Thoracic aorta (tissue), 2 donors: ENCODE results near the gene CCDC122. TPM values are rescaled to one million over a fixed set of nuclear protein-coding genes. Genes with fewer than 3 reads are reported as not detected.

Source experiments
- ATAC-seq: fragments of 150-250 bp; one replicate; pipeline ENCODE4 v1.8.0; 2017; ENCODE audit warnings: low read depth; ENCODE audit not compliant: insufficient number of reproducible peaks, low FRiP score
- DNase-seq: peaks from one replicate; pipeline ENCODE4 v3.0.0-alpha.2; 2020; ENCODE audit warnings: low spot score
- H3K27ac ChIP-seq, 2 donors: fragments of 200-600 bp; sonication (generic); 1 replicate in 1 of 2; 2 replicates in 1 of 2; pipeline ENCODE4 v1.5.1; 2016; ENCODE audit warnings: mild to moderate bottlenecking in 2 of 2, moderate library complexity in 2 of 2
- H3K27me3 ChIP-seq: fragments of 200-600 bp; sonication (generic); replicated peaks from 2 replicates; pipeline ENCODE4 v1.6.0; 2016; ENCODE audit warnings: mild to moderate bottlenecking; ENCODE audit not compliant: insufficient read depth
- H3K36me3 ChIP-seq: fragments of 200-600 bp; sonication (generic); one replicate; pipeline ENCODE4 v1.5.1; 2016
- H3K4me1 ChIP-seq, 2 donors: fragments of 200-600 bp; sonication (generic); 1 replicate in 1 of 2; 2 replicates in 1 of 2; pipeline versions ENCODE4 v1.5.1 to v1.6.0; 2016; ENCODE audit warnings: low read depth in 2 of 2, mild to moderate bottlenecking in 1 of 2; ENCODE audit not compliant: control insufficient read depth in 1 of 2
- H3K4me3 ChIP-seq: fragments of 200-600 bp; sonication (generic); 2 replicates; pipeline ENCODE4 v1.5.1; 2016; ENCODE audit warnings: mild to moderate bottlenecking
- H3K9me3 ChIP-seq: fragments of 200-600 bp; sonication (generic); 2 replicates; pipeline ENCODE4 v1.5.1; 2016
- total RNA-seq, 2 donors: library from RNA; depleted of rRNA; stranded (reverse); fragments of >200 nt; gene quantifications; one replicate each; pipeline versions ENCODE4 v1.1.0 to v1.2.3, GENCODE V29; 2016
- TF ChIP-seq, protein P1 (sequence below): fragments of 200-600 bp; sonication (generic); IDR thresholded peaks from one replicate; pipeline ENCODE4 v1.5.1; 2019; ENCODE audit warnings: antibody characterized with exemption

CCDC122 gene
- total RNA-seq, 2 donors from 2014 or later: 0.54 to 1.1 TPM

DNA sequence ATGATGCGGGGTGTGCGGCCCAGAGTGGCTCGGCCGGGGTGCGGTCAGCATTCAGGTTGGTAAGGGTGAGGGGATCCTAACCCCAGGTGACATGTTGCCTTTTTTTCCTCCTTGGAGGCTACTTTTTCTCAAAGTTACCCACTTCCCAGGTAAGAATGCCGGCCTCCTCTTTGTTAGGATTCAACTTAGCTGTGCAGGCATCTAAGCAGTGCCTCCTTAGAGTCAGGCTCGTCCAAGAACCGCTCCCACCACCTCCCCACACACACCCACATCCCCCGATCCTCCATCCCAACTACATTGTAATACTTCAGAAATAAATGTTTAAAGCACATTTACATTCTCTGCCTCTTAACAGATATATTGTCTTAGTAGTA is 92.0 kb downstream of the CCDC122 start:
- Histone ChIP-seq H3K4me1 (peaks cover 3 to 17% of the 10 kb centered on the region in 2 donors), H3K4me3 (peak overlapping the region; percentile 83)

DNA sequence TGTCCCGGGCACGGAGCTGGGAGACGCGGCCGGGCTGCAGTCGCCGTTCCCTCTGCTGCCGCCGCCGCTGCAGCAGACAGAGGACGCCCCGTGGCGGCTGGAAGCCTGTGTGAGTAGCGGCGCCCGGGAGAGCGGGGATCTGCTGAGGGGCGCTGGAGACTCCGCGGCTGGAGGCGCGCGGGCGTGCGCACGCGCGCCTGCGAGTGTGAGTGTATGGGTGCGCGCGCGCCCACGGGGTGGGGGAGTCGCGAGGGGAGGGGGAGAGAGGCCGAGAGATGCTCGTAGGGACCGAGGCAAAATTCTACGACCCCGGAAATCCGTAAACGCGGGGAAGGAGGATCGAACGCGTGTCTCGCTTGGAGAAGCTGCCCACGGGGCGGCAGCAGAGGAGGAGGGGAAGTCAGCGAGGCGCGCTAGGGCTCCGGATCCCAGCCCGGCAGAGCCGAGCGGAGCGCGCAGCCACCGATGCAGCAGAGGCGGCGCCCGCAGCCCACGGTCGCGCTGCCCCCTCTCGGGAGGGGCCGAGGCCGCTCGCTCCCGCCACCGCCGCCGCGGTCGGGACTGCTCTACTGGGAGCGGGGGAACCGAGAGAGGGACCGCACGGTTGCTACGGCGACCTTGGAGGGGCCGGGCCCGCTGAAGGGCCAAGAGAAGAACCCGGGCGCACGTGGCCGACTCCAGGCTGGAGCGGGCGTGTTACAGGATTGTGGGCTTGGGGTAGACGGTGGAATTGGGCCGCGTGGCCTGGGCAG is 92.6 kb downstream of the CCDC122 start, which contains the start of gene ENOX1:
Gene ENOX1 (minus strand): TSS at position 207 of the 752 bp plus-strand sequence.
- Histone ChIP-seq H3K27me3 (no peaks in the 10 kb centered on the region), H3K4me1 (peaks cover 3 to 17% of the 10 kb centered on the region in 2 donors), H3K4me3 (peak within 1 kb of the TSS; percentile 83), H3K27ac (no peak within 1 kb of the TSS), H3K36me3 (no peaks in the 10 kb centered on the region), H3K9me3 (no peaks in the 10 kb centered on the region)
- no peak for ATAC-seq
- TF ChIP-seq, protein P1, sequence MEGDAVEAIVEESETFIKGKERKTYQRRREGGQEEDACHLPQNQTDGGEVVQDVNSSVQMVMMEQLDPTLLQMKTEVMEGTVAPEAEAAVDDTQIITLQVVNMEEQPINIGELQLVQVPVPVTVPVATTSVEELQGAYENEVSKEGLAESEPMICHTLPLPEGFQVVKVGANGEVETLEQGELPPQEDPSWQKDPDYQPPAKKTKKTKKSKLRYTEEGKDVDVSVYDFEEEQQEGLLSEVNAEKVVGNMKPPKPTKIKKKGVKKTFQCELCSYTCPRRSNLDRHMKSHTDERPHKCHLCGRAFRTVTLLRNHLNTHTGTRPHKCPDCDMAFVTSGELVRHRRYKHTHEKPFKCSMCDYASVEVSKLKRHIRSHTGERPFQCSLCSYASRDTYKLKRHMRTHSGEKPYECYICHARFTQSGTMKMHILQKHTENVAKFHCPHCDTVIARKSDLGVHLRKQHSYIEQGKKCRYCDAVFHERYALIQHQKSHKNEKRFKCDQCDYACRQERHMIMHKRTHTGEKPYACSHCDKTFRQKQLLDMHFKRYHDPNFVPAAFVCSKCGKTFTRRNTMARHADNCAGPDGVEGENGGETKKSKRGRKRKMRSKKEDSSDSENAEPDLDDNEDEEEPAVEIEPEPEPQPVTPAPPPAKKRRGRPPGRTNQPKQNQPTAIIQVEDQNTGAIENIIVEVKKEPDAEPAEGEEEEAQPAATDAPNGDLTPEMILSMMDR: no peak
- DNase-seq: no peak

More for the DNA sequence above, 92.0 kb downstream of the CCDC122 start:
- DNase-seq (no peak), ATAC-seq (no peak)
- no peaks in the 10 kb centered on the region for H3K27me3 ChIP-seq
- no peaks in the 10 kb centered on the region for H3K9me3 ChIP-seq
- no peak overlapping the region for H3K27ac ChIP-seq
- no peaks in the 10 kb centered on the region for H3K36me3 ChIP-seq
- TF ChIP-seq, protein P1: no peak

DNA sequence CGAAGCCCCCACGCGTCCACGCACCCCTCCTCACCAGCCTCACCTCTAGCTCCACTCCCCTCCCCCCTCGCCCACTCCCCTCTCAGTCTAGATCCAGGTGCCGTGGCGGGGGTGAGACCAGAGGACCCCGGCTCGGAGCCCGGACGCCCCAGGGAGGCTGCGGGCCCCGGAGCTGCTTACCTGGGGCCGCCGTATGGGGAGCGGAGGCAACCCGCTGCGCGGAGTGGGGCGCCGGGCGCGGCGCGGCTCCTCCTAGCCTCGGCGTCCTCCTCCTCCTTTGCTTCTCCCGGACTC is 93.1 kb downstream of the CCDC122 start:
- TF ChIP-seq, protein P1: no peak
- Histone ChIP-seq H3K36me3 (no peaks in the 10 kb centered on the region), H3K9me3 (no peaks in the 10 kb centered on the region), H3K27me3 (no peaks in the 10 kb centered on the region), H3K4me1 (peaks cover 3 to 17% of the 10 kb centered on the region in 2 donors), H3K27ac (no peak overlapping the region), H3K4me3 (peak overlapping the region; percentile 83)
- no peak for DNase-seq
- no peak for ATAC-seq

Other genes starting within 250 kb of the CCDC122 start
- 1 to 10 TPM in 1 of 2 donors, under 1 TPM in 1; 0.41 to 2.3 TPM for gene ENOX1, start 92.8 kb downstream of the CCDC122 start, total RNA-seq
- gene LACC1, start 164 bp upstream of the CCDC122 start, total RNA-seq: 10 to 100 TPM in 1 of 2 donors, 1 to 10 TPM in 1; 6.1 to 12.5 TPM